GM12864 (cell line): Measurements from ENCODE around the gene SMG1.
"Not testable (repeated sequence)": the region's sequence is repeated elsewhere in the genome, so short reads cannot be mapped to it uniquely, and the experiment has no call there.

Source experiments
- DNase-seq: peaks from one replicate; pipeline ENCODE4 v3.0.0-alpha.2; 2011; ENCODE audit warnings: low read depth
- H3K4me3 ChIP-seq: 2 replicates; pipeline ENCODE4 v1.5.1; 2011; ENCODE audit warnings: mild to moderate bottlenecking, low read depth, low read length, control low read depth
- TF ChIP-seq, protein P1 (sequence below): IDR thresholded peaks from 2 replicates; pipeline ENCODE4 v1.5.1; 2011; ENCODE audit warnings: low read depth, mild to moderate bottlenecking, moderate library complexity, low read length, control low read depth, inconsistent platforms; ENCODE audit errors: missing control alignments

Gene SMG1

GRCh38 chr16:18958621-18959029 lies 32.4 kb upstream of the SMG1 start:
- H3K4me3 ChIP-seq: no peak overlapping the region
- DNase-seq: no peak
- TF ChIP-seq, protein P1, sequence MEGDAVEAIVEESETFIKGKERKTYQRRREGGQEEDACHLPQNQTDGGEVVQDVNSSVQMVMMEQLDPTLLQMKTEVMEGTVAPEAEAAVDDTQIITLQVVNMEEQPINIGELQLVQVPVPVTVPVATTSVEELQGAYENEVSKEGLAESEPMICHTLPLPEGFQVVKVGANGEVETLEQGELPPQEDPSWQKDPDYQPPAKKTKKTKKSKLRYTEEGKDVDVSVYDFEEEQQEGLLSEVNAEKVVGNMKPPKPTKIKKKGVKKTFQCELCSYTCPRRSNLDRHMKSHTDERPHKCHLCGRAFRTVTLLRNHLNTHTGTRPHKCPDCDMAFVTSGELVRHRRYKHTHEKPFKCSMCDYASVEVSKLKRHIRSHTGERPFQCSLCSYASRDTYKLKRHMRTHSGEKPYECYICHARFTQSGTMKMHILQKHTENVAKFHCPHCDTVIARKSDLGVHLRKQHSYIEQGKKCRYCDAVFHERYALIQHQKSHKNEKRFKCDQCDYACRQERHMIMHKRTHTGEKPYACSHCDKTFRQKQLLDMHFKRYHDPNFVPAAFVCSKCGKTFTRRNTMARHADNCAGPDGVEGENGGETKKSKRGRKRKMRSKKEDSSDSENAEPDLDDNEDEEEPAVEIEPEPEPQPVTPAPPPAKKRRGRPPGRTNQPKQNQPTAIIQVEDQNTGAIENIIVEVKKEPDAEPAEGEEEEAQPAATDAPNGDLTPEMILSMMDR: no peak

GRCh38 chr16:18956658-18957241 lies 30.5 kb upstream of the SMG1 start:
- DNase-seq, H3K4me3 ChIP-seq: not testable (repeated sequence)

GRCh38 chr16:18955874-18956580 lies 29.8 kb upstream of the SMG1 start:
- not testable (repeated sequence) for H3K4me3 ChIP-seq, DNase-seq

DNA sequence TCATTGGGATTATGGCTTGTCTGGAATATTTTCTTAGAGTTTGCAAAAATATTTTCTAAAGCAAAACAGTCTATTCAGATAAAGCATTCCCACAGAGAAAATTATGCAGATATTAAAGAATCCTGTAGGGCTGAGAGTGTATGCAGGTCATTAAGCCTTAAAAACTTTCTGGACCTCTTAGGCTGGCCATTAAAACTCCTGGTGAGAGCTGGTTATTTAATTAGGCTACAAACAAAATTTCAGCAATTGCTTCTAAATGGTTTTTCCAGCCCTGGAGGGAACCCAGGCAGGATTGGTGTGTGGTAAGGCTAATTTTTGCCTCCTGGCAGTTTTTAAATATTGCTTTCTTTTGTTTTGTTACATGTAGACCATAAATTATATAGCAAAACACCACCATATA lies 27.3 kb upstream of the SMG1 start:
- TF ChIP-seq, protein P1: no peak
- no peak for DNase-seq
- H3K4me3 ChIP-seq: no peak overlapping the region

DNA sequence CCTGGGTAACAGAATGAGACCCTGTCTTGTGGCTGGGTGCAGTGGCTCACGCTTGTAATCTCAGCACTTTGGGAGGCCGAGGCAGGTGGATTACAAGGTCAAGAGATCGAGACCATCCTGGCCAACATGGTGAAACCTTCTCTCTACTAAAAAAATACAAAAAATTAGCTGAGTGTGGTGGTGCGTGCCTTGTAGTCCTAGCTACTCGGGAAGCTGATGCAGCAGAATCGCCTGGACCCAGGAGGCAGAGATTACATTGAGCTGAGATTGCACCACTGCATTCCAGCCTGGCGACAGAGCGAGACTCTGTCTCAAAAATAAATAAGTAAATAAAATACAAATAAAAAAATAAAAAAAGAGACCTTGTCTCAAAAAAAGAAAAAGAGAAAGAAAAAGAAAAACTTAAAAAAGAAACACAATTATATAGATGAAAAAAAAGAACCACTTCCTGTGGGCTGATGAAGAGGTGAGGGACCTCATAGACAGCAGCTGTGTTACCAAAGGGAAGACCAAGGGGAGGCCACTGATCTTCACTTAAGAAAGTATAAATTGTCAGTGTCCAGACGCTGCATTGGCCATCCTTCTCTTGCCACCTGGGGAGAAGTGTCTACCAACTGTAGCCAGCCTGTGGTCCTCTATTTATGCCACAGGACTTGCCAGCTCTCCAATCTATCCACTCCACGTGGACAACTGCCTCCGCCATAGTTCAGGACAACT lies 24.4 kb upstream of the SMG1 start:
- H3K4me3 ChIP-seq: no peak overlapping the region
- TF ChIP-seq, protein P1: no peak
- no peak for DNase-seq

DNA sequence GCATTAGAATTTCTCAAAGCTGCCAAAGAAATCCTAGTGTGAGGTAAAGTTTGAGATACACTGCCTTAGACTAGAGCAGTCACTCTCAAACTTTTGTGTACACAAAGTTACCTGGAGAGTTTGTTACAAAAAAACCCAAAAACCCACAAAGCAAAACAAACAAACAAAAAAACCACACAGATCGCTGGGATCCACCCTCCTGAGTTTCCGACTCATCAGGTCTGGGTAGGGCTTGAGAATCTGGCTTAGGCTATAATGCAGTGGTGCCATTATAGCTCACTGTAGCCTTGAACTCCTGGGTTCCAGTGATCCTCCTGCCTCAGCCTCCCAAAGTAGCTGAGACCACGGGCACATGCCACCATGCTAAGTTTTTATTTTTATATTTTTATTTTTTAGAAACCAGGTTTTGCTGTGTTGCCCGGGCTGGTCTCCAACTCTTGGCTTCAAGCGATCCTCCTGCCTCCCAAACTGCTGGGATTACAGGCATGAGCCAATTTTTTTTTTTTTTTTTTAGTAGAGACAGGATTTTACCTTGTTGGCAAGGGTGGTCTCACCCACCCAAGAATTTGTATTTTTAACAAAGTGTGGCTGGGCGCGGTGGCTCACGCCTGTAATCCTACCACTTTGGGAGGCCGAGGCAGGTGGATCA lies 22.3 kb upstream of the SMG1 start:
- H3K4me3 ChIP-seq: no peak overlapping the region
- TF ChIP-seq, protein P1: no peak
- DNase-seq: no peak

DNA sequence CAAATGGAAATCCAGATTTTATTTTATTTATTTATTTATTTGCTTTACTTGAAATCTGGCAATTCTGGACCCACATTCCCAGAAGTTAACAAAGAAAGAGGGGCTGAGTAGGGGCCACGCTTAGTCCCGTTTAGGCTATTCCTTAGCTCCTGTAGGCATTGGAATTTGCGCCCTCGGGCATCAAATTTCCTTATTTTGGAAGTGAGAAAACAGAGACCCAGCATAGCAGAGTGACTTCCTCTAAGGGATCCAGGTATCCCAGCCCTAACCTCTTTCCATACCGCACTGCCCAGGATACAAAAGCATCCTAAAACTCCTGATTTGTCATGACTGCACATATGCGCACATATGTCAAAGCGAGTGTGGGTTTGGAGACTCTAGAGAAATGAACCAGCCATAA lies 19.0 kb upstream of the SMG1 start:
- TF ChIP-seq, protein P1: no peak

More for the DNA sequence above, 19.0 kb upstream of the SMG1 start:
- no peak for DNase-seq
- no peak overlapping the region for H3K4me3 ChIP-seq
